ENCODE data around the gene ADIRF. TPM values are rescaled to one million over a fixed set of nuclear protein-coding genes. Genes with fewer than 3 reads are reported as not detected.
"Not testable (repeated sequence)": the region's sequence is repeated elsewhere in the genome, so short reads cannot be mapped to it uniquely, and the experiment has no call there.

Gene ADIRF
- polyA plus RNA-seq, 4 donors, result 2.9 to 1,065 (median 471) TPM

- WGBS, 3 donors, result 65 to 85% (median 77%) methylated on average over 3 of the region's 3 CpGs
- H3K27me3 ChIP-seq (ENCODE audit: control insufficient read depth in 3 of 3, insufficient read depth in 3 of 3, low read length in 3 of 3); H3K4me1 ChIP-seq (ENCODE audit: control insufficient read depth in 3 of 3, insufficient read depth in 2 of 3, low read depth in 1 of 3, low read length in 2 of 3); H3K9me3 ChIP-seq (ENCODE audit: control insufficient read depth in 2 of 2, insufficient read depth in 1 of 2, low read depth in 1 of 2, low read length in 1 of 2); H3K4me3 ChIP-seq (ENCODE audit: low read depth in 1 of 3, low read length in 3 of 3); H3K36me3 ChIP-seq (ENCODE audit: control insufficient read depth in 3 of 3, insufficient read depth in 2 of 3, low read depth in 1 of 3, low read length in 3 of 3); FAIRE-seq; H3K27ac ChIP-seq (ENCODE audit: low read depth in 1 of 3, low read length in 2 of 3); DNase-seq: not testable (repeated sequence)
Observed at GRCh38 chr10:86978457-86978856, 10.2 kb downstream of the ADIRF start.

DNA sequence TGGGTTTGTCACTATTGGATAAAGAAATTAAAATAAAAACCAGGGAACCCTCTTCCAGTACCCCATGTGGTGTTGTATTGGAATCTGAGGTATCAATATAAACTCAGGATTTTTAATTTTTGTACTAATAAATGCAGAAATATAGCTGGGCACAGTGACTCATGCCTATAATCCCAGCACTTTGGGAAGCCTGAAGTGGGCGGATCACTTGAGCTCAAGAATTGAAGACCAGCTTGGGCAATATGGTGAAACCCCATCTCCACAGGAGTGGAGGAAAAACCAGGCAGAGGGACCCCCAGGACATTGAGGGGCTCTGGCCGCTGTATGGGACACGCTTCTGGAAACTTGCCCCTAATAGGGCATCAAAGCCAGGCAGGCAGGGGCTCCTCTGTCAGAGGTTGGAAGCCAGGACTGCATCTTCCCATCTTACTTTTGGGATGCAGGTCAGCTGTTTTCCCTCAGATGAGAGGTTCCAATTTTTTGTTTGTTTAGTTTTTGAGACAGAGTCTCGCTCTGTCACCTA, 11.1 kb downstream of the ADIRF start:
- H3K27me3 ChIP-seq (ENCODE audit: control insufficient read depth in 3 of 3, insufficient read depth in 3 of 3, low read length in 3 of 3), result no peaks in the 10 kb centered on the region
- DNase-seq, result no peak
- no peak overlapping the region for H3K4me3 ChIP-seq (ENCODE audit: low read depth in 1 of 3, low read length in 3 of 3)
- H3K9me3 ChIP-seq (ENCODE audit: control insufficient read depth in 2 of 2, insufficient read depth in 1 of 2, low read depth in 1 of 2, low read length in 1 of 2), result no peaks in the 10 kb centered on the region
- peak overlapping the region in 2 of 3 donors; percentile 7 to 14 for H3K27ac ChIP-seq (ENCODE audit: low read depth in 1 of 3, low read length in 2 of 3)
- FAIRE-seq, result no peak
- H3K36me3 ChIP-seq (ENCODE audit: control insufficient read depth in 3 of 3, insufficient read depth in 2 of 3, low read depth in 1 of 3, low read length in 3 of 3), result no peaks in the 10 kb centered on the region
- 74 to 83% (median 80%) methylated on average over 4 of the region's 4 CpGs for WGBS, 3 donors
- H3K4me1 ChIP-seq (ENCODE audit: control insufficient read depth in 3 of 3, insufficient read depth in 2 of 3, low read depth in 1 of 3, low read length in 2 of 3), result peaks cover 0 to 6% (median 4%) of the 10 kb centered on the region in 3 donors

DNA sequence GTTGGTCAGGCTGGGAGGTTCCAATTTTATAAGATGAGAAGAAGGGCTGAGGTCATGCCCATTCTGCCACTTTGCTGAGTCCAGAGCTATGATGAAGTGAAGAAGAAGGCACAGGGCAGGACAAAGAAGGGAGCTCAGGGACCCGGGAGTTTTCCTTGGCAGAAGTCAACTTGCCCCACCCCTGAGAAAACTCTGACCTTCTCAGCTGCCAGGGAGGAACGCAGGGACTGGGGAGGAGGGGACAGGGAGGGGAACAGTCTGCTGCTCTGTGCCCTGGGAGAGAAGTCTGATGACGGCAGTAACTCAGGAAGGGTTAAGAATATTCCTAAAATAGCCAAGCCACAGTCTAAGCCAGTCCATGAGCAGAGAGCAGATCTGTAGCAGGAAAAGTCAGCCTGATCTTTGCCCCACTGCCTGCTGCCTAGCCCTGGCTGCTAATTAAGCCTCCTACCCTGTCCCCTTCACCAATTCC, 11.7 kb downstream of the ADIRF start:
- no peak for FAIRE-seq

DNA sequence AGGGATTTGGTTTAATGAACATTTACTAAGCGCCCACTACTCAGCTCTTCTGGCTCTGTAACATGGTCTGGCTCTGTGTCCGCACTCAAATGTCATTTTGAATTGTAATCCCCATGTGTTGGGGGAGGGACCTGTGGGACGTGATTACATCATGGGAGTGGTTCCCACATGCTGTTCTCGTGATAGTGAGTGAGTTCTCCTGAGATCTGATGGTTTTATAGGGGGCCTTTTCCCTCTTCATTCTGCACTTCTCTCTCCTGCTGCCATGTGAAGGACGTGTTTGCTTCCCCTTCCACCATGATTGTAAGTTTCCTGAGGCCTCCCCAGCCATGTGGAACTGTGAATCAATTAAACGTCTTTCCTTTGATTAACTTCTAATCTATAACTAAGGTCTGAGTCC, 12.7 kb downstream of the ADIRF start:
- H3K4me1 ChIP-seq (ENCODE audit: control insufficient read depth in 3 of 3, insufficient read depth in 2 of 3, low read depth in 1 of 3, low read length in 2 of 3); H3K36me3 ChIP-seq (ENCODE audit: control insufficient read depth in 3 of 3, insufficient read depth in 2 of 3, low read depth in 1 of 3, low read length in 3 of 3); H3K9me3 ChIP-seq (ENCODE audit: control insufficient read depth in 2 of 2, insufficient read depth in 1 of 2, low read depth in 1 of 2, low read length in 1 of 2); FAIRE-seq; H3K27ac ChIP-seq (ENCODE audit: low read depth in 1 of 3, low read length in 2 of 3); H3K4me3 ChIP-seq (ENCODE audit: low read depth in 1 of 3, low read length in 3 of 3); DNase-seq; H3K27me3 ChIP-seq (ENCODE audit: control insufficient read depth in 3 of 3, insufficient read depth in 3 of 3, low read length in 3 of 3): not testable (repeated sequence)
- WGBS, 3 donors, result 54 to 70% (median 66%) methylated on average over 6 of the region's 6 CpGs

More for the DNA sequence above, 11.7 kb downstream of the ADIRF start:
- H3K36me3 ChIP-seq (ENCODE audit: control insufficient read depth in 3 of 3, insufficient read depth in 2 of 3, low read depth in 1 of 3, low read length in 3 of 3), result no peaks in the 10 kb centered on the region
- no peaks in the 10 kb centered on the region for H3K27me3 ChIP-seq (ENCODE audit: control insufficient read depth in 3 of 3, insufficient read depth in 3 of 3, low read length in 3 of 3)
- DNase-seq, result peak in 1 of 2 donors; percentile 85
- no peaks in the 10 kb centered on the region for H3K9me3 ChIP-seq (ENCODE audit: control insufficient read depth in 2 of 2, insufficient read depth in 1 of 2, low read depth in 1 of 2, low read length in 1 of 2)
- peaks cover 0 to 6% (median 4%) of the 10 kb centered on the region in 3 donors for H3K4me1 ChIP-seq (ENCODE audit: control insufficient read depth in 3 of 3, insufficient read depth in 2 of 3, low read depth in 1 of 3, low read length in 2 of 3)
- no peak overlapping the region for H3K4me3 ChIP-seq (ENCODE audit: low read depth in 1 of 3, low read length in 3 of 3)
- WGBS, 3 donors, result 10 to 20% (median 18%) methylated on average over 3 of the region's 3 CpGs
- peak overlapping the region in 2 of 3 donors; percentile 48 to 73 for H3K27ac ChIP-seq (ENCODE audit: low read depth in 1 of 3, low read length in 2 of 3)

- DNase-seq (no peak), FAIRE-seq (no peak)
- Histone ChIP-seq H3K36me3 (ENCODE audit: control insufficient read depth in 3 of 3, insufficient read depth in 2 of 3, low read depth in 1 of 3, low read length in 3 of 3) (no peaks in the 10 kb centered on the region), H3K4me1 (ENCODE audit: control insufficient read depth in 3 of 3, insufficient read depth in 2 of 3, low read depth in 1 of 3, low read length in 2 of 3) (peaks cover 0 to 6% (median 4%) of the 10 kb centered on the region in 3 donors), H3K27me3 (ENCODE audit: control insufficient read depth in 3 of 3, insufficient read depth in 3 of 3, low read length in 3 of 3) (no peaks in the 10 kb centered on the region), H3K27ac (ENCODE audit: low read depth in 1 of 3, low read length in 2 of 3) (no peak overlapping the region), H3K4me3 (ENCODE audit: low read depth in 1 of 3, low read length in 3 of 3) (no peak overlapping the region), H3K9me3 (ENCODE audit: control insufficient read depth in 2 of 2, insufficient read depth in 1 of 2, low read depth in 1 of 2, low read length in 1 of 2) (no peaks in the 10 kb centered on the region)
- 86 to 94% (median 91%) methylated on average over 5 of the region's 5 CpGs for WGBS, 3 donors
Observed at GRCh38 chr10:86981716-86982115, 13.4 kb downstream of the ADIRF start.

GRCh38 chr10:86984498-86984897, 16.2 kb downstream of the ADIRF start:
- not testable (repeated sequence) for H3K27ac ChIP-seq (ENCODE audit: low read depth in 1 of 3, low read length in 2 of 3); H3K4me3 ChIP-seq (ENCODE audit: low read depth in 1 of 3, low read length in 3 of 3); H3K36me3 ChIP-seq (ENCODE audit: control insufficient read depth in 3 of 3, insufficient read depth in 2 of 3, low read depth in 1 of 3, low read length in 3 of 3); FAIRE-seq; H3K27me3 ChIP-seq (ENCODE audit: control insufficient read depth in 3 of 3, insufficient read depth in 3 of 3, low read length in 3 of 3); H3K9me3 ChIP-seq (ENCODE audit: control insufficient read depth in 2 of 2, insufficient read depth in 1 of 2, low read depth in 1 of 2, low read length in 1 of 2); DNase-seq; H3K4me1 ChIP-seq (ENCODE audit: control insufficient read depth in 3 of 3, insufficient read depth in 2 of 3, low read depth in 1 of 3, low read length in 2 of 3)
- 88 to 94% (median 92%) methylated on average over 4 of the region's 4 CpGs for WGBS, 3 donors

- H3K4me1 ChIP-seq (ENCODE audit: control insufficient read depth in 3 of 3, insufficient read depth in 2 of 3, low read depth in 1 of 3, low read length in 2 of 3), result no peaks in the 10 kb centered on the region
- DNase-seq (no peak), FAIRE-seq (no peak)
- H3K4me3 ChIP-seq (ENCODE audit: low read depth in 1 of 3, low read length in 3 of 3), result no peak overlapping the region
- no peaks in the 10 kb centered on the region for H3K9me3 ChIP-seq (ENCODE audit: control insufficient read depth in 2 of 2, insufficient read depth in 1 of 2, low read depth in 1 of 2, low read length in 1 of 2)
- H3K36me3 ChIP-seq (ENCODE audit: control insufficient read depth in 3 of 3, insufficient read depth in 2 of 3, low read depth in 1 of 3, low read length in 3 of 3), result peaks cover 0 to 3% (median 0%) of the 10 kb centered on the region in 3 donors
- H3K27ac ChIP-seq (ENCODE audit: low read depth in 1 of 3, low read length in 2 of 3), result no peak overlapping the region
- H3K27me3 ChIP-seq (ENCODE audit: control insufficient read depth in 3 of 3, insufficient read depth in 3 of 3, low read length in 3 of 3), result peaks cover 0 to 3% (median 0%) of the 10 kb centered on the region in 3 donors
- WGBS, 3 donors, result 50 to 69% (median 69%) methylated on average over 1 of the region's 1 CpG
Observed at GRCh38 chr10:86988520-86988919, 20.2 kb downstream of the ADIRF start.

GRCh38 chr10:86991362-86991761, 23.1 kb downstream of the ADIRF start:
- H3K4me1 ChIP-seq (ENCODE audit: control insufficient read depth in 3 of 3, insufficient read depth in 2 of 3, low read depth in 1 of 3, low read length in 2 of 3); H3K9me3 ChIP-seq (ENCODE audit: control insufficient read depth in 2 of 2, insufficient read depth in 1 of 2, low read depth in 1 of 2, low read length in 1 of 2); H3K36me3 ChIP-seq (ENCODE audit: control insufficient read depth in 3 of 3, insufficient read depth in 2 of 3, low read depth in 1 of 3, low read length in 3 of 3); DNase-seq; H3K27ac ChIP-seq (ENCODE audit: low read depth in 1 of 3, low read length in 2 of 3); H3K27me3 ChIP-seq (ENCODE audit: control insufficient read depth in 3 of 3, insufficient read depth in 3 of 3, low read length in 3 of 3); H3K4me3 ChIP-seq (ENCODE audit: low read depth in 1 of 3, low read length in 3 of 3): not testable (repeated sequence)
- FAIRE-seq, result peak; percentile 49
- 74 to 91% (median 80%) methylated on average over 12 of the region's 12 CpGs for WGBS, 3 donors

DNA sequence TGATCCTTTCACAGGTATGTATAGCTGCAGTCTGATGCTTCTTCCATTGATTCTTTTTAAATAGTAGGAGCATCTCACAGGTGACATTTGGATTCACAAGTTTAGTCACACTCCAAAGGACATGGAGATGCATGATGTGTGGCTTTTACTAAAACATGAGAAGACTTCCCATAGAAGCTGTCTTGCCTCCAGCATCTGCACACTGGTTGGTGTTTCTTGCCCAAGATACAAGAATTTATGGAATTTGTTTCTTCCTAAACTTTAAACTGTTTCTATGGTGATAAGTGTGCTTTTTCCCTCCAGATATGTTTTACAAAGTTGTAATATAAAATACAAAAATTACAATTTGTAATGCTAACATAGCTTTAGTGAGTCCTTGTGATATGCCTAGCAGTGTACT, 24.2 kb downstream of the ADIRF start:
- Histone ChIP-seq H3K4me3 (ENCODE audit: low read depth in 1 of 3, low read length in 3 of 3) (no peak overlapping the region), H3K36me3 (ENCODE audit: control insufficient read depth in 3 of 3, insufficient read depth in 2 of 3, low read depth in 1 of 3, low read length in 3 of 3) (peaks cover 0 to 3% (median 0%) of the 10 kb centered on the region in 3 donors), H3K27me3 (ENCODE audit: control insufficient read depth in 3 of 3, insufficient read depth in 3 of 3, low read length in 3 of 3) (peaks cover 0 to 3% (median 0%) of the 10 kb centered on the region in 3 donors), H3K9me3 (ENCODE audit: control insufficient read depth in 2 of 2, insufficient read depth in 1 of 2, low read depth in 1 of 2, low read length in 1 of 2) (no peaks in the 10 kb centered on the region), H3K4me1 (ENCODE audit: control insufficient read depth in 3 of 3, insufficient read depth in 2 of 3, low read depth in 1 of 3, low read length in 2 of 3) (no peaks in the 10 kb centered on the region), H3K27ac (ENCODE audit: low read depth in 1 of 3, low read length in 2 of 3) (no peak overlapping the region)
- FAIRE-seq (no peak), DNase-seq (no peak)
